Measurements from ENCODE around the gene UPK1B.
"Not testable (repeated sequence)": the region's sequence is repeated elsewhere in the genome, so short reads cannot be mapped to it uniquely, and the experiment has no call there.

UPK1B gene

DNA sequence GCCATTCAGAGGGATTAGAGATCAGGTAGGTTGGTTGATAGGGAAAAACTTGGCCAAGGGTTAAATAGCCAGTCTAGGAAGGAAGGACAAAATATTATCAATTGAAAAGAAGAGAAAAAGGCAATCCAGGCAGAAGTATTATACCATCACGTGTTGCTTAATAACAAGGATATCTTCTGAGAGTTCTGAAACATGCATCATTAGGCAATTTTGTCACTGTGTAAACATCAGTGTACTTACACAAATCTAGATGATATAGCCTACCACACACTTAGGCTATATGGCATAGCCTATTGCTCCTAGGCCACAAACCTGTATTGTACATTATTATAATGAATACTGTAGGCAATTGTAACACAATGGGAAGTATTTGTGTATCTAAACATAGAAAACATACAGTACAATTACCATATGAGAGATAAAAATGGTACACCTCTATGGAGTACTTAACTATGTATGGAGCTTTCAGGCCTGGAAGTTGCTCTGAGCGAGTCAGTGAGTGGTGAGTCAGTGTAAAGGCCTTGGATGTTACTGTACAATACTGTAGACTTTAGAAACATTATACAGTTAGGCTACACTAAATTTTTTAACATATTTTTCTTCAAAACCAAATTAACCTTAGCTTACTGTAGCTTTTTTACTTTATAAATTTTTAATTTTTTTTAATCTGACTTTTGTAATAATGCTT is 24.8 kb upstream of the UPK1B start:
- Histone ChIP-seq H3K4me3 (ENCODE audit: low read length) (no peak overlapping the region), H3K4me1 (ENCODE audit: control insufficient read depth, insufficient read depth, low read length) (no peaks in the 10 kb centered on the region), H3K9ac (ENCODE audit: low read length) (no peak overlapping the region), H3K9me3 (ENCODE audit: control insufficient read depth, low read length) (peaks cover 8% of the 10 kb centered on the region), H3K27me3 (replicated peaks; ENCODE audit: control insufficient read depth, insufficient read depth, low read length) (no peaks in the 10 kb centered on the region), H3K36me3 (ENCODE audit: control insufficient read depth, insufficient read depth, low read length, severe bottlenecking) (no peaks in the 10 kb centered on the region)
- peak; percentile 33 for DNase-seq (ENCODE audit: low read depth)

DNA sequence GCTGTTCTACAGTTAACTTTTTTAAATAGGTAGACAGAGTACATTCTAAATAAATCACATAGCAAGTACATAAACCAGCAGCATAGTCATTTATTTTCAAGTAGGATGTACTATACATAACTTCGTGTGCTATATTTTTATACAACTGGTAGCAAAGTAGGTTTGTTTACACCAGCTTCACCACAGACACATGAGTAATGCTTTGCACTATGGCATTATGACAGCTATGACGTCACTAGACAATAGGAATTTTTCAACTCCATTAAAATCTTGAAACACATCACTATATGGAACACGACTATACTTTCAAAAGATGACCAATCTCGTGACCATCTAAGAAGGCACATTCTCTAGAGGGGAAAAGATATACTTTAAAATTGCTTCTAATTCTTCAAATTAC is 23.9 kb upstream of the UPK1B start:
- Histone ChIP-seq H3K9ac (ENCODE audit: low read length) (no peak overlapping the region), H3K4me3 (ENCODE audit: low read length) (no peak overlapping the region), H3K9me3 (ENCODE audit: control insufficient read depth, low read length) (peaks cover 13% of the 10 kb centered on the region), H3K27me3 (replicated peaks; ENCODE audit: control insufficient read depth, insufficient read depth, low read length) (no peaks in the 10 kb centered on the region), H3K36me3 (ENCODE audit: control insufficient read depth, insufficient read depth, low read length, severe bottlenecking) (no peaks in the 10 kb centered on the region), H3K4me1 (ENCODE audit: control insufficient read depth, insufficient read depth, low read length) (no peaks in the 10 kb centered on the region)
- peak; percentile 54 for DNase-seq (ENCODE audit: low read depth)

DNA sequence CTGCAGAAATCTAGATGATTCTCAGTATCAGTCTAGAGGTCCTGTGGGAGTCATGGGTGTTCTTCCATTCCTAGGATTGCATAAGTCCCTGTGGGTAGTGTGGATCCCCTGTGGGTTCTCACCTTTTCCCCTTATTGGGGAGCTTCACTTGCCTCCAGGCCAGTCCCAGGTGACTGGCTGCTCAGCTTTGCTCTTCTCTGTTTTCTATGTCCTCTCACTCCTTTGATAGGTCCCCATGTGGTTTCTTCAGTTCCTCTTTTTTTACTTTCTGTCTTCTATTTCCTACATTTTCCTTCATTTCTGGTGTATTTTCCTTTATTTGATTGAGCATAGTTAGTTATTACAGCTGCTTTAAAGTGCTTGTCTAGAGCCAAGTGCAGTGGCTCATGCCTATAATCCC is 16.5 kb upstream of the UPK1B start:
- Histone ChIP-seq H3K4me3 (ENCODE audit: low read length) (no peak overlapping the region), H3K9me3 (ENCODE audit: control insufficient read depth, low read length) (peaks cover 19% of the 10 kb centered on the region), H3K36me3 (ENCODE audit: control insufficient read depth, insufficient read depth, low read length, severe bottlenecking) (no peaks in the 10 kb centered on the region), H3K4me1 (ENCODE audit: control insufficient read depth, insufficient read depth, low read length) (no peaks in the 10 kb centered on the region), H3K27me3 (replicated peaks; ENCODE audit: control insufficient read depth, insufficient read depth, low read length) (no peaks in the 10 kb centered on the region), H3K9ac (ENCODE audit: low read length) (no peak overlapping the region)
- no peak for DNase-seq (ENCODE audit: low read depth)

DNA sequence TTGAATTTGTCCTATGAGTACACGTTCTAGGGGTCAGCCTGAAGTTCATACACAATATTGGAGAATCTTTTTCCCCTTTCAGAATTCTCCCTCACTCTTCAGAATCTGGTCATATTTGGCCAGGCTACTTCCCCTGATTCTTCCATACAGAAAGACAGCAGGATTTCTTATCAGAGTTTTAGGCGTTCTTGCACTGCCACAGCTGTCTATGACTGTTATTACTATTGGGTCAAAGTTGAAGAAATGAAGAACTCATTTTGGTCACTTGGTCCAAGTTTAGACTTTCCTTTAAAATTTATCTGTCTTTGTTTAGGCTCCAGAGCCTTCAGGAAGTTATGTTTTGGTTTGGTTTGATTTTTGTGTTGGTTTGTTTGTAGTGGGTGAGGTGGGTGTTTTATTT is 15.4 kb upstream of the UPK1B start:
- Histone ChIP-seq H3K9me3 (ENCODE audit: control insufficient read depth, low read length) (peaks cover 18% of the 10 kb centered on the region), H3K4me3 (ENCODE audit: low read length) (no peak overlapping the region)

DNA sequence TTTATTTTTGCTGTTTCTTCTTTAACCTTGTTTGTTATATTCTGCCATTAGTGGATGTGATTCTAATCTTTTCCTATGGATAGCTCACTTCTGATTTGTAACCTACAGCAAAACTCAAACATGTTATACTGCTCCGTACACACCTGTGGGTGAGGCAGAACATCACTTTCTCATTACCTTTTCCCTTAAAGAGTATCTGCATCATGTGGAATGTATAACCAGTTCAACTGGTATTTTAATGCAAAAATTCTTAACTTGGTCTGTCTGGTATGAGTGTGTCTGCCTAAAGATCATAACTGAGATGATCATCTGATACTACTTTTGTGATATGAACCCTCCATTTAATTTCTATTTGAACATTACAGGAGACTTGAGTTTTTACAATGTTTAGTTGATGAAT is 13.0 kb upstream of the UPK1B start:
- Histone ChIP-seq H3K36me3 (ENCODE audit: control insufficient read depth, insufficient read depth, low read length, severe bottlenecking) (no peaks in the 10 kb centered on the region), H3K4me1 (ENCODE audit: control insufficient read depth, insufficient read depth, low read length) (no peaks in the 10 kb centered on the region), H3K9ac (ENCODE audit: low read length) (no peak overlapping the region), H3K27me3 (replicated peaks; ENCODE audit: control insufficient read depth, insufficient read depth, low read length) (no peaks in the 10 kb centered on the region), H3K4me3 (ENCODE audit: low read length) (no peak overlapping the region), H3K9me3 (ENCODE audit: control insufficient read depth, low read length) (peaks cover 7% of the 10 kb centered on the region)
- DNase-seq (ENCODE audit: low read depth), result no peak

More for the DNA sequence above, 15.4 kb upstream of the UPK1B start:
- Histone ChIP-seq H3K9ac (ENCODE audit: low read length) (no peak overlapping the region), H3K36me3 (ENCODE audit: control insufficient read depth, insufficient read depth, low read length, severe bottlenecking) (no peaks in the 10 kb centered on the region), H3K4me1 (ENCODE audit: control insufficient read depth, insufficient read depth, low read length) (no peaks in the 10 kb centered on the region), H3K27me3 (replicated peaks; ENCODE audit: control insufficient read depth, insufficient read depth, low read length) (no peaks in the 10 kb centered on the region)
- DNase-seq (ENCODE audit: low read depth), result no peak

DNA sequence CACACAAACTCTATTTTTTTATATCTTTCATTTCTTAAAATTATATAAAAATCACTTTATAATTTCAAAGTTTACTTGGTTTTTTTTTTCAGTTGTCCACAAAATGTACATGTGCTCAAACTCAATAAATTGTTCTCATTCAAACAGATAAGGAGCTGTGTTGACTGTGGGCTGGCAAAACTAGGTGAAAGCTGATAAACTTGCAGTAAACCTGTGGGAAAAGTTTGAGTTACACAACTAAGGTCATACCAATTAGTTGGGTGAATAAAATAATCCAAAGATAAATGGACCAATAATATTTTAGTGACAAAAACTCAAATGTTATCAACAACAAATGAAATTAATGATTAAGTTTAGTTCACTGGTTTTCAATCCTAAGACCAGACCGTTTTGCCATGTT is 12.6 kb upstream of the UPK1B start:
- Histone ChIP-seq H3K9ac (ENCODE audit: low read length) (no peak overlapping the region), H3K27me3 (replicated peaks; ENCODE audit: control insufficient read depth, insufficient read depth, low read length) (no peaks in the 10 kb centered on the region), H3K4me3 (ENCODE audit: low read length) (no peak overlapping the region), H3K4me1 (ENCODE audit: control insufficient read depth, insufficient read depth, low read length) (no peaks in the 10 kb centered on the region), H3K9me3 (ENCODE audit: control insufficient read depth, low read length) (peaks cover 7% of the 10 kb centered on the region), H3K36me3 (ENCODE audit: control insufficient read depth, insufficient read depth, low read length, severe bottlenecking) (no peaks in the 10 kb centered on the region)
- DNase-seq (ENCODE audit: low read depth), result no peak

DNA sequence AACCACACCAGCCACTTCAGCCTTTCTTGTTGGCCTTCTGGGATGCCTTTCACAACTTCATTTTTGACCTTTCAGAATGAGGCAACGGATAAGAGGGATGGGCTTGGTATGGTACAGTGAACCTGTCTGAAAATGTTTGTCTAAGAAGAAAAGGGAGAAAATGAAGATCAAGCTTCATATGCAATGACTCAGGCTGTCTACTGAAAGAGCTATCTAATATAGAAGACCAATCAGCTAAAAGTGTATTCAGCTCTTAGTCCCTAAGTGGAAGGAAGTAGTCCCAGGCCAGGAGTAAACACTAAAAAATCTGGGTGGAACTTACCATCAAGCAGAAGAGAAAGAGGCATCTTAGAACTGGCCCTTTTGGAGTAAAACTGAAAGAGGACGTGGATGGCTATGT is 12.2 kb upstream of the UPK1B start:
- Histone ChIP-seq H3K4me3 (ENCODE audit: low read length) (no peak overlapping the region), H3K4me1 (ENCODE audit: control insufficient read depth, insufficient read depth, low read length) (no peaks in the 10 kb centered on the region), H3K36me3 (ENCODE audit: control insufficient read depth, insufficient read depth, low read length, severe bottlenecking) (no peaks in the 10 kb centered on the region), H3K27me3 (replicated peaks; ENCODE audit: control insufficient read depth, insufficient read depth, low read length) (no peaks in the 10 kb centered on the region), H3K9me3 (ENCODE audit: control insufficient read depth, low read length) (peaks cover 7% of the 10 kb centered on the region), H3K9ac (ENCODE audit: low read length) (no peak overlapping the region)
- DNase-seq (ENCODE audit: low read depth), result no peak

DNA sequence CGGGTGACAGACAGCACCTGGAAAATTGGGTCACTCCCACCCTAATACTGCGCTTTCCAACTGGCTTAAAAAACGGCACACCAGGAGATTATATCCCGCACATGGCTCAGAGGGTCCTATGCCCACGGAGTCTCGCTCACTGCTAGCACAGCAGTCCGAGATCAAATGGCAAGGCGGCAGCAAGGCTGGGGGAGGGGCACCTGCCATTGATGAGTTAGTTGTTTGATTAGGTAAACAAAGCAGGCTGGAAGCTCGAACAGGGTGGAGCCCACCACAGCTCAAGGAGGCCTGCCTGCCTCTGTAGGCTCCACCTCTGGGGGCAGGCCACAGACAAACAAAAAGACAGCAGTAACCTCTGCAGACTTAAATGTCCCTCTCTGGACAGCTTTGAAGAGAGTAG is 8.7 kb upstream of the UPK1B start:
- H3K9me3 ChIP-seq (ENCODE audit: control insufficient read depth, low read length); H3K9ac ChIP-seq (ENCODE audit: low read length); H3K4me3 ChIP-seq (ENCODE audit: low read length); DNase-seq (ENCODE audit: low read depth); H3K4me1 ChIP-seq (ENCODE audit: control insufficient read depth, insufficient read depth, low read length); H3K36me3 ChIP-seq (ENCODE audit: control insufficient read depth, insufficient read depth, low read length, severe bottlenecking); H3K27me3 ChIP-seq (replicated peaks; ENCODE audit: control insufficient read depth, insufficient read depth, low read length): not testable (repeated sequence)

DNA sequence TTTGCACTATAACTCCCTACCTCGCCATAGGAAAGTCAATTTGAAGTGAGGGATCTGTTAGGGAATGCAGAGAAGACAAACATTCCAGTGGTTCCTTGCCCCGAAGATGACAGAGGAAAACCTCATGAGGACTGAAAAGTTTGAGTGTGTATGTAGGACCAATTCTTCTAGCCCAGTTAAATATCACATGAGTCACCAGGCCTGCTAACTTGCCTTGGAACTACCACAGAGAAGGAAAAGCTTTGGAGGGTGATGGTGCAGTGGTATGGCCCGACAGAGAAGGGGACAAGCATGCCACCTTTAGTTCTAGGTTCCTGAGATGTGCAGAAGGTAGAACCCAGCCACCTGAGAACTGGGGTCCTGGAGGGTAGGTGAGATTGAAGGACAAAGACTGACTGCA is 2.6 kb upstream of the UPK1B start:
- H3K4me3 ChIP-seq (ENCODE audit: low read length), result no peak overlapping the region
- peaks cover 1% of the 10 kb centered on the region for H3K4me1 ChIP-seq (ENCODE audit: control insufficient read depth, insufficient read depth, low read length)
- no peak for DNase-seq (ENCODE audit: low read depth)
- peaks cover 3% of the 10 kb centered on the region for H3K27me3 ChIP-seq (replicated peaks; ENCODE audit: control insufficient read depth, insufficient read depth, low read length)
- no peak overlapping the region for H3K9ac ChIP-seq (ENCODE audit: low read length)
- H3K36me3 ChIP-seq (ENCODE audit: control insufficient read depth, insufficient read depth, low read length, severe bottlenecking), result no peaks in the 10 kb centered on the region
- H3K9me3 ChIP-seq (ENCODE audit: control insufficient read depth, low read length), result no peaks in the 10 kb centered on the region

DNA sequence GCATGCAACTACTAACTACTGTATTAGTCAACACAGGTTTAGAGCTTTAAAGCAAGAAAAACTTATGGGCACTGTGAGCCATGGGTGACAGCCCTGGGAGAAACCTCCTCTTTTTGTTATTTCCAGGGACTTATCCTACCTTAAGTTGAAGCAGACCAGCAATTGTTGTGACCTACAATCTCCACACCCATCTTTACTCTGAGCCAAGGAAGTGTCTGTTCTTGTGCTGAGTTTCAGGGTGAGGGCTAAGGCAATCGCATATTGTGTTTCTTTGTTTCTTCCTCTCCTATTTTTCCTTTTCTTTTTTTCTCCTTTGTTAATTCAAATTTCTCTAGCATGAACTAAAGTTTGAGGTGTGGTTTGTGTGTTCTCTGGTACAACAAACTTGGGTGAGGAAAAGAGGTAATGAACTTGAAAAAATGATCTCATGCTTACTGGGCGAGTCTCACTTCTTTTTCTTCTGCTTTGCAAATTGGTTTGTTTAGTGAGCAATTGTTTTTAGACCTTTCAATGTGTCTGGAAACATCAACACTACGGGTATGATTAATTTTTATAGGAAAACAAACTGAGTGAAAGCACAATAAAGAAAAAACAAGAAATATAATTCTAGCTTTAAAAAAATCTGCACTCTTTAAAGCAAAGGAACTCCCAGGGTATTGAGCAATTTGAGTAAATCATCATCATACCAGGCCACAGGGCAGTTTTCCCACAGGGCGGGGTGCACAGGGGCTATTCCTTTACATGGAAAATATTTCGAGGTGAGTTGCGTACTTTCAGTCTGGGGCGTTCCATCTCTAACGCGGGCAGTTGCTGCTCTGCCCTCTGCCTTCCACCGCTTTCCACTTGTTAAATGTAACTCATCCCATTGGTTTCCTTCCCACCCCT is 2.7 kb downstream of the UPK1B start:
- no peak overlapping the region for H3K9ac ChIP-seq (ENCODE audit: low read length)
- peaks cover 3% of the 10 kb centered on the region for H3K27me3 ChIP-seq (replicated peaks; ENCODE audit: control insufficient read depth, insufficient read depth, low read length)
- peak; percentile 86 for DNase-seq (ENCODE audit: low read depth)
- no peak overlapping the region for H3K4me3 ChIP-seq (ENCODE audit: low read length)
- no peaks in the 10 kb centered on the region for H3K36me3 ChIP-seq (ENCODE audit: control insufficient read depth, insufficient read depth, low read length, severe bottlenecking)
- peaks cover 11% of the 10 kb centered on the region for H3K4me1 ChIP-seq (ENCODE audit: control insufficient read depth, insufficient read depth, low read length)
- H3K9me3 ChIP-seq (ENCODE audit: control insufficient read depth, low read length), result no peaks in the 10 kb centered on the region

DNA sequence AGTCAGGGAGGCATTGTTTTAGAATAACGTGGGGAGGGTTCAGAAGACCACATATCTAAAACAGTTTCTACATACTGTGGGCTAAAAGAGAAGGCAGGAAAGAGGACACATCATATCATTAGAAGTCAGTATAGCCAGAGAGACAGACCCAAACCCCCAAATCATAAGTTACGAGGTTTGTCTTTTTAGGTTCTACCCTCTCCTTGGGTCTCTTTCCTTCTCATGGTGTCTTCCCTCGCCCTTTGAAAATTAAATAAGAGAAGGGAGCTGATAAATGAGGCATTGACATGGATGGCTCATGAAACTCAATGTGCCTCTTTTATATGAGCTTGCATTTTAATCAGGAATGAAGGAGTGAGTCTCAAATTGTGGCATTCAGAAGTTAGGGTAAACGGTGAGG is 3.4 kb downstream of the UPK1B start:
- H3K4me1 ChIP-seq (ENCODE audit: control insufficient read depth, insufficient read depth, low read length), result peaks cover 11% of the 10 kb centered on the region
- H3K27me3 ChIP-seq (replicated peaks; ENCODE audit: control insufficient read depth, insufficient read depth, low read length), result peaks cover 3% of the 10 kb centered on the region
- H3K9me3 ChIP-seq (ENCODE audit: control insufficient read depth, low read length), result no peaks in the 10 kb centered on the region
- no peak overlapping the region for H3K4me3 ChIP-seq (ENCODE audit: low read length)
- DNase-seq (ENCODE audit: low read depth), result no peak
- H3K36me3 ChIP-seq (ENCODE audit: control insufficient read depth, insufficient read depth, low read length, severe bottlenecking), result no peaks in the 10 kb centered on the region
- no peak overlapping the region for H3K9ac ChIP-seq (ENCODE audit: low read length)
